MM.1S (cell line): Measurements from ENCODE around the gene MAG.

ENCODE experiments used
- DNase-seq: peaks from one replicate; pipeline ENCODE4 v3.0.0-alpha.2; 2015
- H2AFZ ChIP-seq: fragments of 300-600 bp; sonication (generic); 2 replicates; pipeline ENCODE4 v1.6.0; 2016; ENCODE audit warnings: antibody characterized with exemption, low read length
- H3F3A ChIP-seq: fragments of 300-600 bp; sonication (generic); 2 replicates; pipeline ENCODE4 v1.6.1; 2016; ENCODE audit warnings: mild to moderate bottlenecking, antibody characterized with exemption, low read length, moderate library complexity, mixed read lengths; ENCODE audit not compliant: insufficient read depth
- H3K27ac ChIP-seq: fragments of 300-600 bp; sonication (generic); 2 replicates; pipeline ENCODE4 v1.5.1; 2016; ENCODE audit warnings: mild to moderate bottlenecking, low read length
- H3K27me3 ChIP-seq: fragments of 300-600 bp; sonication (generic); replicated peaks from 2 replicates; pipeline ENCODE4 v1.6.0; 2016; ENCODE audit warnings: low read length; ENCODE audit not compliant: insufficient read depth
- H3K36me3 ChIP-seq: fragments of 300-600 bp; sonication (generic); replicated peaks from 2 replicates; pipeline ENCODE4 v1.6.1; 2016; ENCODE audit warnings: mild to moderate bottlenecking, low read length, mixed read lengths; ENCODE audit not compliant: insufficient read depth
- H3K4me1 ChIP-seq: fragments of 300-600 bp; sonication (generic); 2 replicates; pipeline ENCODE4 v1.6.1; 2016; ENCODE audit warnings: low read length, mixed read lengths
- H3K4me2 ChIP-seq: fragments of 300-600 bp; sonication (generic); 2 replicates; pipeline ENCODE4 v1.6.0; 2016; ENCODE audit warnings: low read depth, low read length
- H3K4me3 ChIP-seq: fragments of 300-600 bp; sonication (generic); 2 replicates; pipeline ENCODE4 v1.5.1; 2016; ENCODE audit warnings: low read length, mixed read lengths
- H3K79me2 ChIP-seq: fragments of 300-600 bp; sonication (generic); 2 replicates; pipeline ENCODE4 v1.6.1; 2016; ENCODE audit warnings: mixed run types, low read length, mixed read lengths
- H3K9ac ChIP-seq: fragments of 300-600 bp; sonication (generic); 2 replicates; pipeline ENCODE4 v1.6.1; 2016; ENCODE audit warnings: low read length, mixed read lengths
- H3K9me2 ChIP-seq: fragments of 300-600 bp; sonication (generic); replicated peaks from 2 replicates; pipeline ENCODE4 v1.6.1; 2016; ENCODE audit warnings: mild to moderate bottlenecking, low read length, mixed read lengths; ENCODE audit not compliant: insufficient read depth
- H3K9me3 ChIP-seq: fragments of 300-600 bp; sonication (generic); replicated peaks from 2 replicates; pipeline ENCODE4 v1.6.1; 2016; ENCODE audit warnings: mild to moderate bottlenecking, low read length, mixed read lengths; ENCODE audit not compliant: insufficient read depth
- H4K20me1 ChIP-seq: fragments of 300-600 bp; sonication (generic); 2 replicates; pipeline ENCODE4 v1.6.1; 2016; ENCODE audit warnings: mild to moderate bottlenecking, low read length, moderate library complexity, mixed read lengths; ENCODE audit not compliant: insufficient read depth
- EZH2 ChIP-seq: fragments of 300-600 bp; sonication (generic); optimal IDR thresholded peaks from 2 replicates; pipeline ENCODE3; 2017; ENCODE audit warnings: low read depth, mild to moderate bottlenecking, antibody characterized with exemption, low read length, mixed read lengths
- EZH2phosphoT487 ChIP-seq: fragments of 300-600 bp; sonication (generic); IDR thresholded peaks from 2 replicates; pipeline ENCODE4 v1.6.1; 2018; ENCODE audit warnings: antibody characterized with exemption, low read length
- TF ChIP-seq, protein P1 (sequence below): fragments of 300-600 bp; sonication (generic); IDR thresholded peaks from 2 replicates; pipeline ENCODE4 v1.5.1; 2016; ENCODE audit warnings: antibody characterized with exemption, low read length, mixed read lengths

The MAG gene

DNA sequence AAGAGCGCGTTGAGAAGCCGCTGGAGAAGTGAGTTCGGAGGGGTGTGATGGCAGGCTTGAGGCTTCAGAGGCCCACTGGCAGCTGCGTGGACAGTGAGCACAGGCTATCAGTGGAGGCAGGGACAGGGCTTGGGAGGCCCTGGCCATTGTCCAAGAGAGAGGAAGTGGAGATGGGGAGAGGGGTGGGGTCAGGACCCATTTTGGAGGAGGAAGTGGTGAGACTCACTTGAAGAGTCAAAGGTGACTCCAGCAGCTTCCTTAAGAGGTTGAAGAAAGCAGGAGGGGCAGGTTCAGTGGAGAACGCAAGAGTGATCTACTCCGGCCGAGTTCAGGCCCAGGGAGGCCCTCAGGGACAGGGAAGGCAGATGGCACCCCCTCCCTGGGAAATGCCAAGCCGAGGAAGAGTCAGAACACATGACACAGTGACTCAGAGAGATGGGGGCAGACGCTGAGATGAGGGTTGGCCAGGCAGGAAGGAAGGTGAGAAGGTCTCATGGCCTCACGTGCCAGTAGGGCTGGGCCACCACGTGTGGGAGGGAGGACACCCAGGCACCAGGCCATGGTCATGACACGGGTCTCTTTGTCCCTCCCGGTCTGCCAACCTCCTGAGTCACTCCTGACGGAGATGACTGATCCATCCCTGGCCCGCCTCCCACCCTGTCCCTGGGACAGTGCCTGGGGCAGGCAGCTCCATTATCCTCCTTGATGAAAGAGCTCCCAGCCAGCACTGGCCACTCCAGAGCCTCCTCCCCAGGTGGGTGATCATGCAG, 26.9 kb downstream of the MAG start:
- Histone ChIP-seq H4K20me1 (no peaks in the 10 kb centered on the region), H2AFZ (no peak overlapping the region), H3K27ac (no peak overlapping the region), H3K4me2 (no peak overlapping the region), H3K4me3 (no peak overlapping the region), H3K79me2 (no peaks in the 10 kb centered on the region), H3K4me1 (no peaks in the 10 kb centered on the region), H3K9me2 (no peaks in the 10 kb centered on the region), H3F3A (no peaks in the 10 kb centered on the region), H3K9ac (no peak overlapping the region), H3K9me3 (no peaks in the 10 kb centered on the region), H3K36me3 (no peaks in the 10 kb centered on the region), H3K27me3 (peaks cover 57% of the 10 kb centered on the region)
- no peak for DNase-seq
- TF ChIP-seq, protein P1, sequence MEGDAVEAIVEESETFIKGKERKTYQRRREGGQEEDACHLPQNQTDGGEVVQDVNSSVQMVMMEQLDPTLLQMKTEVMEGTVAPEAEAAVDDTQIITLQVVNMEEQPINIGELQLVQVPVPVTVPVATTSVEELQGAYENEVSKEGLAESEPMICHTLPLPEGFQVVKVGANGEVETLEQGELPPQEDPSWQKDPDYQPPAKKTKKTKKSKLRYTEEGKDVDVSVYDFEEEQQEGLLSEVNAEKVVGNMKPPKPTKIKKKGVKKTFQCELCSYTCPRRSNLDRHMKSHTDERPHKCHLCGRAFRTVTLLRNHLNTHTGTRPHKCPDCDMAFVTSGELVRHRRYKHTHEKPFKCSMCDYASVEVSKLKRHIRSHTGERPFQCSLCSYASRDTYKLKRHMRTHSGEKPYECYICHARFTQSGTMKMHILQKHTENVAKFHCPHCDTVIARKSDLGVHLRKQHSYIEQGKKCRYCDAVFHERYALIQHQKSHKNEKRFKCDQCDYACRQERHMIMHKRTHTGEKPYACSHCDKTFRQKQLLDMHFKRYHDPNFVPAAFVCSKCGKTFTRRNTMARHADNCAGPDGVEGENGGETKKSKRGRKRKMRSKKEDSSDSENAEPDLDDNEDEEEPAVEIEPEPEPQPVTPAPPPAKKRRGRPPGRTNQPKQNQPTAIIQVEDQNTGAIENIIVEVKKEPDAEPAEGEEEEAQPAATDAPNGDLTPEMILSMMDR: no peak
- TF ChIP-seq EZH2phosphoT487 (no peak), EZH2 (no peak)

DNA sequence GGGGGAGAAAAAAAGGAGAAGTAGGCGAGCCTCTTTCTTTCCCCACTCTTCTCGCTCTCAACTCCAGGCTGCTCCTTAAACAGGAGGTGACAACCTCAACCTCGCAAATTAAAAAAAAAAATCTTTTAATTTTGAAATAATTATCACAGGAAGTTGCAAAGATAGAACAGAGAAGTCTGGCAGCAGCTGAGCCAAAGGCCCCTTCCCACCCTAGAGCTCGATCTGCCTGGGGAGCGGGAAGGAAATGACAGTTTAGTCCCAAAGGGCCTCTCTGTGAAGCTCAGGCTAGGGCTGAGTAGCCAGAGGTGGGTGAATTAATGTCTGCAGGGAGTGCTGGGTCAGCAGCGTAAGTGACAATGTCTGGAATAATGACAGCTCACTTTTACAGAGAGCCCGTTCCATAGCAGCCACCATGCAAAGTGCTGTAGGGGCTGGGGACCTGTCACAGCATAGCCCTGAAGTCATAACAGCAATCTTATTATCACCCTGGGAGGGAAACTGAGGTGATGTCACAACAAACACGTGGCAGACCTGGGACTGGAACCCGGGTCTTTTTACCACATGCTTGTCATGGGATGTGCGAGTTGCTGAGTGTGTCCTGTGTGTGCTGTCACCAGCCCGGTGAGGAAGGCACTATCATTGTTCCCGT, 28.2 kb downstream of the MAG start:
- H4K20me1 ChIP-seq: no peaks in the 10 kb centered on the region
- no peaks in the 10 kb centered on the region for H3F3A ChIP-seq
- H2AFZ ChIP-seq: no peak overlapping the region
- no peak overlapping the region for H3K27ac ChIP-seq
- no peaks in the 10 kb centered on the region for H3K79me2 ChIP-seq
- no peaks in the 10 kb centered on the region for H3K9me3 ChIP-seq
- H3K27me3 ChIP-seq: peaks cover 55% of the 10 kb centered on the region
- H3K4me3 ChIP-seq: no peak overlapping the region
- DNase-seq: no peak
- TF ChIP-seq EZH2phosphoT487: no peak
- TF ChIP-seq, protein P1: no peak
- TF ChIP-seq EZH2: no peak
- H3K4me1 ChIP-seq: no peaks in the 10 kb centered on the region
- no peaks in the 10 kb centered on the region for H3K36me3 ChIP-seq
- no peak overlapping the region for H3K9ac ChIP-seq
- no peak overlapping the region for H3K4me2 ChIP-seq
- H3K9me2 ChIP-seq: no peaks in the 10 kb centered on the region

DNA sequence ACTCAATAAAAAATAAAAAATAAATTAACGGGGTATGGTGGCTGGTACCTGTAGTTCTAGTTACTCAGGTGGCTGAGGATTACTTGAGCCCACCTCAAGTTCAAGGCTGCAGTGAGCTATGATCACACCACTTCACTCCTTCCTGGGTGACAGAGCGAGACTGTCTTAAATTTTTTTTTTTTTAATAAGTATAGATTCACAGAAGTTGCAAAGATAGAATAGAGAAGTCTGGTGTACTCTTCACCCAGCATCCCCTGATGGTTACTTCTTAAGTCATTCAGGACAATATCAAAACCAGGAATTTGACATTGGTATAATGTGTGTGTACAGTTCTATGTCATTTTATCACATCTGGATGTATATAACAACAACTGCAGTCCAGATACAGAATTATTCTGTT, 29.3 kb downstream of the MAG start:
- Histone ChIP-seq H3K9me2 (no peaks in the 10 kb centered on the region), H3K9me3 (no peaks in the 10 kb centered on the region), H4K20me1 (no peaks in the 10 kb centered on the region), H3K4me3 (no peak overlapping the region), H3K4me1 (no peaks in the 10 kb centered on the region), H3K9ac (no peak overlapping the region), H3K27me3 (peaks cover 66% of the 10 kb centered on the region), H2AFZ (no peak overlapping the region), H3F3A (no peaks in the 10 kb centered on the region), H3K36me3 (no peaks in the 10 kb centered on the region), H3K4me2 (no peak overlapping the region), H3K27ac (no peak overlapping the region), H3K79me2 (no peaks in the 10 kb centered on the region)
- DNase-seq: no peak
- TF ChIP-seq EZH2 (no peak), EZH2phosphoT487 (no peak)
- TF ChIP-seq, protein P1: no peak
